ENCODE measurements around the gene CNGB1. TPM values are rescaled to one million over a fixed set of nuclear protein-coding genes. Genes with fewer than 3 reads are reported as not detected.
"Not testable (repeated sequence)": the region's sequence is repeated elsewhere in the genome, so short reads cannot be mapped to it uniquely, and the experiment has no call there.

The CNGB1 gene
- total RNA-seq, 2 experiments from 2014 or later, result not detected

DNA sequence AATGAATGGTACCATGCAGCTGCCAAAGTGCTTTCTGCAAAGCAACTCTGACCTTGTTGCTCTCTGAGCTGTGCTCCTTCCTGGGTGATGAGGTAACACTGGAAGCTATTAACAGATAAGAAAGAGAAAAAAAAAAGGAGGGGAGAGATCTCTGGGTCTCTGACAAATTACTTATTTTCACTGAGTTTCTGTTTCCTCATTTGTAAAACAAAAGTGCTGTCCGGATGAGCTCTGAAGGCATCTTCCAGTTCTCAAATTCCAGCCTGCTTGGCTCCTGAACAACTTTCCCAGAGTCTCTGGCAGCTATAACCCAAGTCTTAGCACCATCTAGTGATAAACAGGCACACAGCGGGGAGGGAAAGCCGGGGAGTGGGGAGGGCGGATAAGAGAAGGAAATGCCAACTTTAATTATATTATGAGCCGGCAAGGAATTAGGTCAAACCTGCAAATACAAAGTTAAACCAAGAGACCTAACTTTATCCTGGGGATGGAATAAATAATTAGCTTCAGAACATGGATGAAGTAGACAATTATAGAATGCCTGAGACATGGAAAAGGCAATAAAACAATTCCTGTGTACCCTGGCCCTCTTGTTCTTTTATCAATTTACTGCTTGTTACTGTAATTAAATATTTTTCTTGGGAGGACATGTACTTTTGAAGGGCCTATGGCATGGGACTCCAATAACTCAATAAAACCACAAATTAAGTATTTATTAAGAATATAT is 107.3 kb downstream of the CNGB1 start:
- CTCF ChIA-PET, result interaction anchor here (0.7 to 0.8 kb wide), 3 partner anchors 47 to 273 kb away, joined by 3 to 4 read pairs (median 3); no protein-coding TSS in a partner anchor
- Mint-ChIP-seq H3K4me1 (ENCODE audit: low read depth) (no peaks in the 10 kb centered on the region), H3K4me3 (no peak overlapping the region), H3K36me3 (no peaks in the 10 kb centered on the region), H3K9me3 (no peaks in the 10 kb centered on the region), H3K27me3 (peaks cover 14% of the 10 kb centered on the region), H3K27ac (no peak overlapping the region)
- intact Hi-C loops (cut with micrococcal nuclease), result loop anchor here (10.0 kb wide), 1 partner anchor 109 kb away; no protein-coding TSS in a partner anchor
- DNase-seq, result peak; percentile 16
- POLR2A ChIA-PET, result no interaction called here

DNA sequence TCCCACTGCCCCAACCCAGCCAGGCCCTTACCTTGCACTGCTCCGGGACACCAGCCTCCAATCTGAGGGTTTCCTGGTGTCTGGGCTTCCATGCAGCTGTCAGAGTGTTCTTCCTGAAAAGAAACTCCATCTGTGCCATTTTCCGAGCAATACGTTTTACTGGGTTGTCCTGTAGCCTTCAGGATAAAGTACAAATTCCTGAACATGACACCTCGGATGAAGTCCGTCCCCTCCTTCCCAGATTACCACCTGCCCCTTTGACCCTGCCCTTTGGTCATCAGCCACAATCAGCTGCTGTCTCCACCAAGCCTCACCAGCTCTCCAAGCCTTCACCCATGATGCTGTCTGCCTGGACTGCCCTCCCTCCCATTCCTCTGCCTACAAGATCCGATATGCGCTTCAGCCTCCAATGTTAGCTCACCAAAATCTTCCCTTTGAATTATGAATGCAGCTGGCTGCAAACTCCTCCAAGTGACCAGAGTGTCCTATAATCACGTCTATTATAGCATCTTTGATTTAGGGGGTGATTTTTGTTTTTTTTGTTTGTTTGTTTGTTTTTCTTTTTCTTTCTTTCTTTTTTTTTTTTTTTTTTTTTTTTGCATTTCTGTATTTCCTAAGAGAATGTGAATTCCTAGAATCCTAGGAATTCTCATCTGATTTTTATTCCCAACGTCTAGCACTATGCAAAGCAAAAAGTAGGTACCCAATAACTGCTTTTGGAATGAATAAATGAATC is 108.1 kb downstream of the CNGB1 start:
- intact Hi-C loops (cut with micrococcal nuclease), result loop anchor here (10.0 kb wide), 1 partner anchor 108 kb away; no protein-coding TSS in a partner anchor
- Mint-ChIP-seq H3K27me3 (peaks cover 19% of the 10 kb centered on the region), H3K4me1 (ENCODE audit: low read depth) (no peaks in the 10 kb centered on the region), H3K4me3 (no peak overlapping the region), H3K36me3 (no peaks in the 10 kb centered on the region), H3K27ac (no peak overlapping the region), H3K9me3 (no peaks in the 10 kb centered on the region)
- CTCF ChIA-PET, result interaction anchor here (0.7 to 1.5 kb wide), 3 partner anchors 46 to 164 kb away, joined by 3 to 5 read pairs (median 3); no protein-coding TSS in a partner anchor
- no peak for DNase-seq
- POLR2A ChIA-PET, result no interaction called here

- Mint-ChIP-seq H3K36me3 (no peaks in the 10 kb centered on the region), H3K9me3 (no peaks in the 10 kb centered on the region), H3K4me3 (no peak overlapping the region), H3K27ac (no peak overlapping the region), H3K4me1 (ENCODE audit: low read depth) (no peaks in the 10 kb centered on the region), H3K27me3 (peaks cover 19% of the 10 kb centered on the region)
- DNase-seq, result no peak
- intact Hi-C loops (cut with micrococcal nuclease), result no loop called here
- ChIA-PET POLR2A (no interaction called here), CTCF (no interaction called here)
These were observed 111.6 kb downstream of the CNGB1 start for GRCh38 chr16:57859331-57859730.

DNA sequence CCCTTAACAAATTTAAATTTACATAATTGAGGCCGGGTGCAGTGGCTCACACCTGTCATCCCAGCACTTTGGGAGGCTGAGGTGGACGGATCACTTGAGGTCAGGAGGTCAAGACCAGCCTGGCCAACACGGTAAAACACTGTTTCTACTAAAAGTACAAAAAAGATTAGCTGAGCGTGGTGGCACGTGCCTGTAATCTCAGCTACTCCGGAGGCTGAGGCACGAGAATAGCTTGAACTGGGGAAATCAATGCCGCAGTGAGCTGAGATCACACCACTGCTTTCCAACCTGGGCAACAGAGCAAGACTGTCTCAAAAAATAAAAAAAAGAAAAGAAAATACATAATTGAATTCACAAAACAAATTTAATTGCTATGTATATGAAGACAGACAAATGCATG is 112.3 kb downstream of the CNGB1 start:
- no peak overlapping the region for H3K27ac Mint-ChIP-seq
- intact Hi-C loops (cut with micrococcal nuclease), result no loop called here
- H3K36me3 Mint-ChIP-seq, result no peaks in the 10 kb centered on the region
- no peaks in the 10 kb centered on the region for H3K4me1 Mint-ChIP-seq (ENCODE audit: low read depth)
- CTCF ChIA-PET, result no interaction called here
- no peaks in the 10 kb centered on the region for H3K9me3 Mint-ChIP-seq
- POLR2A ChIA-PET, result no interaction called here
- H3K4me3 Mint-ChIP-seq, result no peak overlapping the region
- DNase-seq, result no peak
- H3K27me3 Mint-ChIP-seq, result peaks cover 19% of the 10 kb centered on the region

- POLR2A ChIA-PET, result not testable (repeated sequence)
These were observed 112.9 kb downstream of the CNGB1 start for GRCh38 chr16:57857991-57858390.

GRCh38 chr16:57855188-57855587 is 115.7 kb downstream of the CNGB1 start:
- H3K36me3 Mint-ChIP-seq, result no peaks in the 10 kb centered on the region
- intact Hi-C loops (cut with micrococcal nuclease), result no loop called here

More at GRCh38 chr16:57857991-57858390, 112.9 kb downstream of the CNGB1 start:
- H3K36me3 Mint-ChIP-seq; H3K4me1 Mint-ChIP-seq (ENCODE audit: low read depth); H3K9me3 Mint-ChIP-seq; H3K4me3 Mint-ChIP-seq; DNase-seq; H3K27ac Mint-ChIP-seq; intact Hi-C loops (cut with micrococcal nuclease); CTCF ChIA-PET: not testable (repeated sequence)
- H3K27me3 Mint-ChIP-seq, result peaks cover 18% of the 10 kb centered on the region

DNA sequence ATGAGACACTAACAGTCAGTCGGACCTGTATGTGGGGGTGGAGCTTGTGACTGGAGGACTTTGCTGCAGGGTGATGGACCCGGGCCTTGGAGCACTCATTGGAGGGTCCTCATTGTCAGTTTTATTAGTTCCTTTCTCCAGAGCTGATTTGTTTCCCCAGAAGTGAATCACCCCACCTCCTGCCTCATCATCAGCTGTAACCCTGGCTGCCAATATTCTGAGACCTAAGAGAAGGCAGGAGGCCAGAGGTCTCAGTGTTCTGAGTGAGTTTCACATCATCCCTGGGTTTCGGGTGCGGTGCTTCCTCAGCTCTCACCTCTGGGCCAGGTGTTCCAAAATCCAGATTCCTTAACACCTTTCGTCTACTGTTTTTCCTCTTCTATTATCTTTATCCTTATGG is 118.7 kb downstream of the CNGB1 start:
- ChIA-PET CTCF (interaction anchor here (1.1 to 1.3 kb wide), 2 partner anchors 35 to 275 kb away, joined by 4 to 6 read pairs; no protein-coding TSS in a partner anchor), POLR2A (no interaction called here)
- no peak overlapping the region for H3K4me3 Mint-ChIP-seq
- H3K27me3 Mint-ChIP-seq, result no peaks in the 10 kb centered on the region
- intact Hi-C loops (cut with micrococcal nuclease), result no loop called here
- DNase-seq, result no peak
- H3K4me1 Mint-ChIP-seq (ENCODE audit: low read depth), result no peaks in the 10 kb centered on the region
- no peak overlapping the region for H3K27ac Mint-ChIP-seq
- H3K9me3 Mint-ChIP-seq, result no peaks in the 10 kb centered on the region
- no peaks in the 10 kb centered on the region for H3K36me3 Mint-ChIP-seq

More at GRCh38 chr16:57855188-57855587, 115.7 kb downstream of the CNGB1 start:
- H3K4me3 Mint-ChIP-seq, result no peak overlapping the region
- peaks cover 8% of the 10 kb centered on the region for H3K27me3 Mint-ChIP-seq
- no peaks in the 10 kb centered on the region for H3K4me1 Mint-ChIP-seq (ENCODE audit: low read depth)
- H3K27ac Mint-ChIP-seq, result no peak overlapping the region
- ChIA-PET POLR2A (no interaction called here), CTCF (no interaction called here)
- no peaks in the 10 kb centered on the region for H3K9me3 Mint-ChIP-seq
- DNase-seq, result no peak

- no peaks in the 10 kb centered on the region for H3K27me3 Mint-ChIP-seq
- DNase-seq, result no peak
- CTCF ChIA-PET, result no interaction called here
- no peaks in the 10 kb centered on the region for H3K4me1 Mint-ChIP-seq (ENCODE audit: low read depth)
- intact Hi-C loops (cut with micrococcal nuclease), result no loop called here
- POLR2A ChIA-PET, result no interaction called here
- H3K36me3 Mint-ChIP-seq, result no peaks in the 10 kb centered on the region
- H3K9me3 Mint-ChIP-seq, result no peaks in the 10 kb centered on the region
- no peak overlapping the region for H3K4me3 Mint-ChIP-seq
- H3K27ac Mint-ChIP-seq, result no peak overlapping the region
These were observed 122.7 kb downstream of the CNGB1 start for GRCh38 chr16:57848181-57848580.

- H3K27me3 Mint-ChIP-seq; H3K36me3 Mint-ChIP-seq; POLR2A ChIA-PET; H3K9me3 Mint-ChIP-seq; H3K4me3 Mint-ChIP-seq; H3K4me1 Mint-ChIP-seq (ENCODE audit: low read depth); H3K27ac Mint-ChIP-seq; intact Hi-C loops (cut with micrococcal nuclease); DNase-seq; CTCF ChIA-PET: not testable (repeated sequence)
These were observed 124.0 kb downstream of the CNGB1 start for GRCh38 chr16:57846931-57847330.

DNA sequence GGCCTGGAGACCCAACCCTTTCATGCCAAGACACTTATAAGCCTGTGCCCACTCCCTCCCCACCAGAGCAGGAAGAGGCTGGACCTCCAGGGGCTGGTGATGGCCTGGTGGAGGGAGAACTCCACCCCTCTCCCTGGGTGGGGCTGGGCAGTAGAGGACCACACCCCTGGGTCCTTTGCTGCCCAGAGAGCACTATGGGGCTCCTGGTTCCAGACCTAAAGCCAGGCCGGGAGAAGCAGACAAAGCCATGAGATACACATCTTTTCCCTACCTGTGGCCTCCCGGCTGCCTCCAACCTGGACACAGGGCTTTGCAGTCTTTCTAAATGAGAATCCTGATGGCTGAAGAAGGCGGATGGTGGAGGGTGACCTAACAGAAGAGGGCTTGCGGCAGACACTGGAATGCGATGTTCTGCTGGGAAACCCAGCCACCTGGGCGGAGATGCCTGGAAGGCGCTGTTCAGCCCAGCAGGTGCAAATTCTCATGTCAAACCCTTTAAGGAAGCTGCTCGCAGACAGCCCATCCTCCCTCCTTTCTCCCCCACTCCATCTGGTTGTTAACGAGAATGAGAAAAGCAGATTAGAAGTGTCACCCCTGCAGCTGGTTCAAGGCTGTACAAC is 124.7 kb downstream of the CNGB1 start:
- CTCF ChIA-PET, result no interaction called here
- no peak overlapping the region for H3K27ac Mint-ChIP-seq
- H3K36me3 Mint-ChIP-seq, result no peaks in the 10 kb centered on the region
- no peaks in the 10 kb centered on the region for H3K27me3 Mint-ChIP-seq
- no peaks in the 10 kb centered on the region for H3K4me1 Mint-ChIP-seq (ENCODE audit: low read depth)
- no peaks in the 10 kb centered on the region for H3K9me3 Mint-ChIP-seq
- H3K4me3 Mint-ChIP-seq, result no peak overlapping the region
- intact Hi-C loops (cut with micrococcal nuclease), result no loop called here
- no peak for DNase-seq
- POLR2A ChIA-PET, result no interaction called here

GRCh38 chr16:57845115-57845514 is 125.8 kb downstream of the CNGB1 start:
- POLR2A ChIA-PET, result no interaction called here
- no peak for DNase-seq
- Mint-ChIP-seq H3K4me1 (ENCODE audit: low read depth) (no peaks in the 10 kb centered on the region), H3K27me3 (no peaks in the 10 kb centered on the region), H3K36me3 (no peaks in the 10 kb centered on the region), H3K27ac (no peak overlapping the region), H3K4me3 (no peak overlapping the region), H3K9me3 (no peaks in the 10 kb centered on the region)
- CTCF ChIA-PET, result no interaction called here
- intact Hi-C loops (cut with micrococcal nuclease), result no loop called here

DNA sequence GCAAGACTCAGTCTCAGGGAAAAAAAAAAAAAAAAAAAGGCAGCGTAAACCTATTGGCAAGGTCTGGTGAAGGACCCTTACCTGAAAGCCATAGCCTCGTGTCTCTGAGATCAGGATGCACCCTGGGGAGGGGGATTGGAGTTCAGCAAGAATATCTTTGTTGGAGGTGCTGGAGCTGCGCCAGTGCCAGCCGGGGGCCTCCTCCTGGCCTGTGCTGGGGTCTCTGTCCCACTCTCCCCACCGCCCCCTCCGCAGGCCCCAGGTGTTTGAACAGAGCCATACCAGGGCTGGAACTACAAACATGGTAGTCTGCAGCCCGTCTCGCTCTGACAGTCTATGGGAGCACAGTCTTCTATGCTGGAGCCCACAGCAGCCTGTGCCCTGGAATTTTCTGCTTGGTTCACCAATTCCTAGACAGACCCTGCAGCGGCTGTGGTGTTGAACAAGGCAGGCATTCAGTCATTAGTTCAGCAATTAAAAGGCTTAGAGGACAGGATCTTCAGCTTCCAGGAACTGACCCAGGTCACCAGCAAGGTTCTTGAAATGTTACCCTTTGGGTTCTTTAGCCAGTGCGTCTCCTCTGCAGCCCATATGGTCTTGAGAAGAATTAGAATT is 126.4 kb downstream of the CNGB1 start:
- intact Hi-C loops (cut with micrococcal nuclease), result no loop called here
- DNase-seq, result no peak
- ChIA-PET POLR2A (no interaction called here), CTCF (no interaction called here)
- no peaks in the 10 kb centered on the region for H3K9me3 Mint-ChIP-seq
- peaks cover 3% of the 10 kb centered on the region for H3K27me3 Mint-ChIP-seq
- H3K4me3 Mint-ChIP-seq, result no peak overlapping the region
- no peak overlapping the region for H3K27ac Mint-ChIP-seq
- no peaks in the 10 kb centered on the region for H3K36me3 Mint-ChIP-seq
- H3K4me1 Mint-ChIP-seq (ENCODE audit: low read depth), result no peaks in the 10 kb centered on the region

Data from activated CD4-positive, alpha-beta memory T cell treated with anti-CD3 and anti-CD28 coated beads for 36 hours (primary cell).